HL-60 (cell line): ENCODE results near the gene LETM1.

Source experiments
- GABPA ChIP-seq: IDR thresholded peaks from 2 replicates; pipeline ENCODE4 v1.6.1; 2012; ENCODE audit warnings: low read depth
- POLR2AphosphoS5 ChIP-seq: IDR thresholded peaks from 2 replicates; pipeline ENCODE4 v1.6.1; 2012; ENCODE audit warnings: low read depth
- TF ChIP-seq, protein P1 (sequence below): IDR thresholded peaks from one replicate; pipeline ENCODE4 v1.5.1; 2011; ENCODE audit warnings: low read length, control low read depth, inconsistent platforms; ENCODE audit not compliant: insufficient read depth

DNA sequence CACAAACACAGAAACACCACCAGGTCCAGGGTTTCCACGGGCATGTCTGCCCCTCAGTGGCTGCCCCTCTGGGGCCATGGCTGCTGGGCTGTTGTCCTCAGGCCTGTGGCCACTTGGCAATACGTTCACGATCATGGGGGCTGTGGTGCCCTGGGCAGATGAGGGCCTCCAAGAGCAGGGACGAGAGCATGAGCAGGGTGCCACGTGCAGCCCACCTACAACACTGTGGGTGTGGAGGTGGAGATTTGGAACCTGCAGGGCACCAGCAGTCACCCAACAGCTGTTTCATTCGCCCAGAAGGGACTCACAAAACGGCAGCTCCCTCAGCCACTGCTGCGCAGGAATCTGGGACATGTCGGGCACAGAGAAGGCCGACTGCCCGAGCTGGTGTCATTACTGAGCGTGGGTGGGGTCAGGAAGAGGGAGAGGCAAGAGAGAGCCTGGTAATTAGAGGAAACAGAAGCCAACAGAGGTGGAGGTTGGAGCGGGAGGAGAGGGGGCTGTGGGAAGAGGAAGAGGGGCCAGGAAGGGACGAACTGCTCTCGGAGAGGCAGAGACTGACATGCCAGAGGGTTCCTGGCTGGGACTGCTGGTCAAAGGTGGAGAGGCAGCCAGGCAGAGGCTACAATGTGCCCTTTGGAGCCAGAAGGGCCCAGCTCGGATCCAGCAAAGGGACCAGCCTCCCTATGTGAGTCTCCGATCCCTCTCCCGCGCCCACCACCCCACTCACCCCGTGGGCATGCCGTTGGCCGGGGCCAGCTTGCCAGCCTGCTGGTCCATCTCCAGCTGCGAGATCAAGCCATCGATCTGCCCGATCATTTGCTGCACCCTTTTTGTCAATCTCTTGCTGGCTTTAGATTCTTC lies 39.7 kb downstream of the LETM1 start:
- TF ChIP-seq, protein P1, sequence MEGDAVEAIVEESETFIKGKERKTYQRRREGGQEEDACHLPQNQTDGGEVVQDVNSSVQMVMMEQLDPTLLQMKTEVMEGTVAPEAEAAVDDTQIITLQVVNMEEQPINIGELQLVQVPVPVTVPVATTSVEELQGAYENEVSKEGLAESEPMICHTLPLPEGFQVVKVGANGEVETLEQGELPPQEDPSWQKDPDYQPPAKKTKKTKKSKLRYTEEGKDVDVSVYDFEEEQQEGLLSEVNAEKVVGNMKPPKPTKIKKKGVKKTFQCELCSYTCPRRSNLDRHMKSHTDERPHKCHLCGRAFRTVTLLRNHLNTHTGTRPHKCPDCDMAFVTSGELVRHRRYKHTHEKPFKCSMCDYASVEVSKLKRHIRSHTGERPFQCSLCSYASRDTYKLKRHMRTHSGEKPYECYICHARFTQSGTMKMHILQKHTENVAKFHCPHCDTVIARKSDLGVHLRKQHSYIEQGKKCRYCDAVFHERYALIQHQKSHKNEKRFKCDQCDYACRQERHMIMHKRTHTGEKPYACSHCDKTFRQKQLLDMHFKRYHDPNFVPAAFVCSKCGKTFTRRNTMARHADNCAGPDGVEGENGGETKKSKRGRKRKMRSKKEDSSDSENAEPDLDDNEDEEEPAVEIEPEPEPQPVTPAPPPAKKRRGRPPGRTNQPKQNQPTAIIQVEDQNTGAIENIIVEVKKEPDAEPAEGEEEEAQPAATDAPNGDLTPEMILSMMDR: no peak
- no peak for TF ChIP-seq POLR2AphosphoS5
- TF ChIP-seq GABPA: no peak
